AG10803 (cell line): ENCODE data around the gene ENGASE.

Experiments
- DNase-seq: peaks from one replicate; pipeline ENCODE4 v3.0.0; 2010; ENCODE audit warnings: low read depth
- H3K4me3 ChIP-seq: 2 replicates; pipeline ENCODE4 v1.5.1; 2011; ENCODE audit warnings: mild to moderate bottlenecking, low read length, control low read depth
- CTCF ChIP-seq: conservative IDR thresholded peaks from 2 replicates; pipeline ENCODE4 v1.5.1; 2011; ENCODE audit warnings: mild to moderate bottlenecking, low read length, control low read depth, inconsistent platforms

The ENGASE gene

GRCh38 chr17:79108232-79108850 is 33.7 kb downstream of the ENGASE start:
- TF ChIP-seq CTCF: no peak
- H3K4me3 ChIP-seq: no peak overlapping the region
- no peak for DNase-seq

GRCh38 chr17:79108870-79109269 is 34.2 kb downstream of the ENGASE start:
- TF ChIP-seq CTCF: no peak
- H3K4me3 ChIP-seq: no peak overlapping the region
- no peak for DNase-seq

GRCh38 chr17:79109584-79109983 is 35.0 kb downstream of the ENGASE start:
- DNase-seq: no peak
- TF ChIP-seq CTCF: 0 out of 2 replicates have a peak, but pooled peaks have one; percentile 2
- no peak overlapping the region for H3K4me3 ChIP-seq

GRCh38 chr17:79111097-79111496 is 36.5 kb downstream of the ENGASE start:
- H3K4me3 ChIP-seq: no peak overlapping the region
- no peak for DNase-seq
- TF ChIP-seq CTCF: no peak

GRCh38 chr17:79112471-79112870 is 37.8 kb downstream of the ENGASE start:
- DNase-seq: no peak
- no peak overlapping the region for H3K4me3 ChIP-seq
- TF ChIP-seq CTCF: no peak

GRCh38 chr17:79113699-79114457 is 39.3 kb downstream of the ENGASE start:
- no peak overlapping the region for H3K4me3 ChIP-seq
- TF ChIP-seq CTCF: no peak
- DNase-seq: no peak
